Tibial nerve (tissue), 4 donors: ENCODE results near the gene NEK10.

Experiments
- EP300 ChIP-seq, 2 donors: sonication (generic); formaldehyde crosslinking; IDR thresholded peaks; one replicate each; pipeline ENCODE4 v1.6.1; 2017; ENCODE audit warnings: antibody characterized with exemption in 2 of 2, mild to moderate bottlenecking in 1 of 2
- POLR2A ChIP-seq, 2 donors: fragments of 450-650 bp; IDR thresholded peaks; one replicate each; pipeline ENCODE4 v1.6.1; 2017; ENCODE audit warnings: antibody characterized with exemption in 2 of 2, mild to moderate bottlenecking in 2 of 2, moderate library complexity in 2 of 2
- TF ChIP-seq, protein P1 (sequence below), 5 experiments: fragments of 200-600 bp in 3 of 5; fragments of 450-650 bp in 2 of 5; sonication (generic) in 3 of 5; IDR thresholded peaks; one replicate each; pipeline ENCODE4 v1.5.1; 2016 to 2019; ENCODE audit warnings: antibody characterized with exemption in 5 of 5, mild to moderate bottlenecking in 3 of 5, moderate library complexity in 2 of 5

DNA sequence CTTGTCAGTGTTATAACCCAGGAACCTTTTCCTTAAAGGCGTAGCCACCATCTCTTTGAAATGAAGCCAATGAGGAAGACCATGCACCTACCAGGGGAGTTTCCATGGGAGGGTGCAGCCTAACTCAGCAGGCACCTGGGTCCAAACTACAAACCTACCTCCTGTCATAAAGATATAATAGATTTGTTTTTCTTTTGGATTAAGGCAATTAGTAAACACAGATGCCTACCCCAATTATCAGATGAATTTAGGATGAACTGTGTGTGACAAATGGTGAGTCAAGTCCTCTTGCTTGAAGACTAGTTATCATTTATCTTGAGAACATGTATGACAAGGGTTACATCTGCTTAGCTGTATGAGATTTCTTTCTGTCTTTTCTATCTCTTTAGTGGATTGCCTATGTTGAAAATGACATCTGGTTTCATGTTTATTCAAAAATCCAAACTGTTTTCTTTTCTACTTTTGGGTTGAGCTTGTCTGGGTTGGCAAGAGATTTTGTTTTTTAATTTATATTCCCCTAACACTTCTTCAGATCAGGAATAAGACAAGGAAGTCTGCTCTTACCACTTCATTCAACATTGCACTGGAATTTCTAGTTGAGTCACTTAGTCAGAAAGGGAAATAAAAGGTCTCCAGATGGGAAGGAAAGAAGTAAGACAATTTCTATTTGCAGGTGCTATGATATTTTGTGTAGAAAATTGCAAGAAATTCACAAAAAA, 149.9 kb downstream of the NEK10 start:
- TF ChIP-seq, protein P1, sequence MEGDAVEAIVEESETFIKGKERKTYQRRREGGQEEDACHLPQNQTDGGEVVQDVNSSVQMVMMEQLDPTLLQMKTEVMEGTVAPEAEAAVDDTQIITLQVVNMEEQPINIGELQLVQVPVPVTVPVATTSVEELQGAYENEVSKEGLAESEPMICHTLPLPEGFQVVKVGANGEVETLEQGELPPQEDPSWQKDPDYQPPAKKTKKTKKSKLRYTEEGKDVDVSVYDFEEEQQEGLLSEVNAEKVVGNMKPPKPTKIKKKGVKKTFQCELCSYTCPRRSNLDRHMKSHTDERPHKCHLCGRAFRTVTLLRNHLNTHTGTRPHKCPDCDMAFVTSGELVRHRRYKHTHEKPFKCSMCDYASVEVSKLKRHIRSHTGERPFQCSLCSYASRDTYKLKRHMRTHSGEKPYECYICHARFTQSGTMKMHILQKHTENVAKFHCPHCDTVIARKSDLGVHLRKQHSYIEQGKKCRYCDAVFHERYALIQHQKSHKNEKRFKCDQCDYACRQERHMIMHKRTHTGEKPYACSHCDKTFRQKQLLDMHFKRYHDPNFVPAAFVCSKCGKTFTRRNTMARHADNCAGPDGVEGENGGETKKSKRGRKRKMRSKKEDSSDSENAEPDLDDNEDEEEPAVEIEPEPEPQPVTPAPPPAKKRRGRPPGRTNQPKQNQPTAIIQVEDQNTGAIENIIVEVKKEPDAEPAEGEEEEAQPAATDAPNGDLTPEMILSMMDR (IDR thresholded peaks at IDR 0.05), result no peak
- no peak for TF ChIP-seq POLR2A (IDR thresholded peaks at IDR 0.05)
- no peak for TF ChIP-seq EP300 (IDR thresholded peaks at IDR 0.05)
